NCI-H2029 (cell line): Measurements from ENCODE around the gene ATP5MC2.
A peak's percentile ranks its signal among the peaks of the same experiment; 100 is the strongest.
"Not testable (repeated sequence)": the region's sequence is repeated elsewhere in the genome, so short reads cannot be mapped to it uniquely, and the experiment has no call there.

Experiments
- DNase-seq: peaks from one replicate; lab custom pipeline; 2025; lab: John Stamatoyannopoulos, UW

The ATP5MC2 gene

GRCh38 chr12:53646300-53646699 is 29.6 kb downstream of the ATP5MC2 start:
- DNase-seq: not testable (repeated sequence)

- no peak for DNase-seq
Measured at GRCh38 chr12:53645165-53645564, 30.7 kb downstream of the ATP5MC2 start.

- no peak for DNase-seq
Measured at GRCh38 chr12:53644133-53644532, 31.8 kb downstream of the ATP5MC2 start.

GRCh38 chr12:53643232-53643979 is 32.5 kb downstream of the ATP5MC2 start:
- no peak for DNase-seq

GRCh38 chr12:53638057-53638456 is 37.8 kb downstream of the ATP5MC2 start:
- no peak for DNase-seq

GRCh38 chr12:53636641-53637040 is 39.2 kb downstream of the ATP5MC2 start:
- DNase-seq: no peak

GRCh38 chr12:53635708-53636107 is 40.2 kb downstream of the ATP5MC2 start:
- not testable (repeated sequence) for DNase-seq

GRCh38 chr12:53631721-53632120 is 44.2 kb downstream of the ATP5MC2 start:
- DNase-seq: no peak

- no peak for DNase-seq
Measured at GRCh38 chr12:53627919-53628318, 48.0 kb downstream of the ATP5MC2 start.

- DNase-seq: no peak
Measured at GRCh38 chr12:53626702-53627169, 49.1 kb downstream of the ATP5MC2 start.

GRCh38 chr12:53625946-53626701 is 49.8 kb downstream of the ATP5MC2 start, which contains the start of gene ATF7:
Gene ATF7, minus strand, starts transcription at chr12:53626382. Its CDS starts 25,382 bp downstream, at chr12:53601000.
- DNase-seq: peak; percentile 95

GRCh38 chr12:53625373-53625945 is 50.4 kb downstream of the ATP5MC2 start:
- DNase-seq: no peak

GRCh38 chr12:53624956-53625355 is 50.9 kb downstream of the ATP5MC2 start:
- no peak for DNase-seq

GRCh38 chr12:53624458-53624857 is 51.4 kb downstream of the ATP5MC2 start:
- no peak for DNase-seq

- no peak for DNase-seq
Measured at GRCh38 chr12:53623548-53624385, 52.1 kb downstream of the ATP5MC2 start.

GRCh38 chr12:53622724-53623123 is 53.2 kb downstream of the ATP5MC2 start:
- no peak for DNase-seq

GRCh38 chr12:53618275-53618674 is 57.6 kb downstream of the ATP5MC2 start:
- DNase-seq: no peak

GRCh38 chr12:53617700-53618099 is 58.2 kb downstream of the ATP5MC2 start:
- DNase-seq: no peak

- DNase-seq: no peak
Measured at GRCh38 chr12:53616950-53617349, 58.9 kb downstream of the ATP5MC2 start.
